ENCODE data around the gene RIT2.

The RIT2 gene

GRCh38 chr18:42746794-42747193, 368.7 kb downstream of the RIT2 start:
- TF ChIP-seq TCF12 (IDR thresholded peaks at IDR 0.05; ENCODE audit: low read depth) (no peak), TEAD4 (IDR thresholded peaks at IDR 0.05) (no peak), EP300 (IDR thresholded peaks at IDR 0.05; ENCODE audit: borderline replicate concordance) (no peak), CREB1 (IDR thresholded peaks at IDR 0.05; ENCODE audit: low read depth) (no peak), FOXM1 (IDR thresholded peaks at IDR 0.05; ENCODE audit: borderline replicate concordance, low read depth) (no peak), REST (IDR thresholded peaks at IDR 0.05; ENCODE audit: low read depth) (no peak), RAD21 (IDR thresholded peaks at IDR 0.05; ENCODE audit: low read depth) (no peak), MAX (IDR thresholded peaks at IDR 0.05) (no peak), CEBPB (IDR thresholded peaks at IDR 0.05) (no peak), YY1 (IDR thresholded peaks at IDR 0.05; ENCODE audit: low read depth) (no peak), ZBTB7A (IDR thresholded peaks at IDR 0.05; ENCODE audit: low read depth) (no peak), TAF1 (IDR thresholded peaks at IDR 0.05; ENCODE audit: low read depth) (no peak), EGR1 (IDR thresholded peaks at IDR 0.05) (no peak)
- TF ChIP-seq, protein P1, sequence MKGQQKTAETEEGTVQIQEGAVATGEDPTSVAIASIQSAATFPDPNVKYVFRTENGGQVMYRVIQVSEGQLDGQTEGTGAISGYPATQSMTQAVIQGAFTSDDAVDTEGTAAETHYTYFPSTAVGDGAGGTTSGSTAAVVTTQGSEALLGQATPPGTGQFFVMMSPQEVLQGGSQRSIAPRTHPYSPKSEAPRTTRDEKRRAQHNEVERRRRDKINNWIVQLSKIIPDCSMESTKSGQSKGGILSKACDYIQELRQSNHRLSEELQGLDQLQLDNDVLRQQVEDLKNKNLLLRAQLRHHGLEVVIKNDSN (IDR thresholded peaks at IDR 0.05), result no peak

GRCh38 chr18:42745931-42746330, 369.6 kb downstream of the RIT2 start:
- TF ChIP-seq ZBTB7A (IDR thresholded peaks at IDR 0.05; ENCODE audit: low read depth) (no peak), NFIC (IDR thresholded peaks at IDR 0.05) (no peak), EP300 (IDR thresholded peaks at IDR 0.05; ENCODE audit: borderline replicate concordance) (no peak), CEBPB (IDR thresholded peaks at IDR 0.05) (no peak), TEAD4 (IDR thresholded peaks at IDR 0.05) (no peak), REST (IDR thresholded peaks at IDR 0.05; ENCODE audit: low read depth) (no peak), TCF12 (IDR thresholded peaks at IDR 0.05; ENCODE audit: low read depth) (no peak)
- TF ChIP-seq, protein P1 (IDR thresholded peaks at IDR 0.05), result no peak

- TF ChIP-seq EGR1 (IDR thresholded peaks at IDR 0.05) (no peak), TAF1 (IDR thresholded peaks at IDR 0.05; ENCODE audit: low read depth) (no peak), MAX (IDR thresholded peaks at IDR 0.05) (no peak), NFIC (IDR thresholded peaks at IDR 0.05) (no peak), EP300 (IDR thresholded peaks at IDR 0.05; ENCODE audit: borderline replicate concordance) (no peak), TCF12 (IDR thresholded peaks at IDR 0.05; ENCODE audit: low read depth) (no peak), TEAD4 (IDR thresholded peaks at IDR 0.05) (no peak), RAD21 (IDR thresholded peaks at IDR 0.05; ENCODE audit: low read depth) (no peak), YY1 (IDR thresholded peaks at IDR 0.05; ENCODE audit: low read depth) (no peak), CEBPB (IDR thresholded peaks at IDR 0.05) (no peak), FOXM1 (IDR thresholded peaks at IDR 0.05; ENCODE audit: borderline replicate concordance, low read depth) (no peak), CREB1 (IDR thresholded peaks at IDR 0.05; ENCODE audit: low read depth) (no peak), ZBTB7A (IDR thresholded peaks at IDR 0.05; ENCODE audit: low read depth) (no peak), REST (IDR thresholded peaks at IDR 0.05; ENCODE audit: low read depth) (no peak)
- TF ChIP-seq, protein P1 (IDR thresholded peaks at IDR 0.05), result no peak
Measured at GRCh38 chr18:42745171-42745570, 370.3 kb downstream of the RIT2 start.

DNA sequence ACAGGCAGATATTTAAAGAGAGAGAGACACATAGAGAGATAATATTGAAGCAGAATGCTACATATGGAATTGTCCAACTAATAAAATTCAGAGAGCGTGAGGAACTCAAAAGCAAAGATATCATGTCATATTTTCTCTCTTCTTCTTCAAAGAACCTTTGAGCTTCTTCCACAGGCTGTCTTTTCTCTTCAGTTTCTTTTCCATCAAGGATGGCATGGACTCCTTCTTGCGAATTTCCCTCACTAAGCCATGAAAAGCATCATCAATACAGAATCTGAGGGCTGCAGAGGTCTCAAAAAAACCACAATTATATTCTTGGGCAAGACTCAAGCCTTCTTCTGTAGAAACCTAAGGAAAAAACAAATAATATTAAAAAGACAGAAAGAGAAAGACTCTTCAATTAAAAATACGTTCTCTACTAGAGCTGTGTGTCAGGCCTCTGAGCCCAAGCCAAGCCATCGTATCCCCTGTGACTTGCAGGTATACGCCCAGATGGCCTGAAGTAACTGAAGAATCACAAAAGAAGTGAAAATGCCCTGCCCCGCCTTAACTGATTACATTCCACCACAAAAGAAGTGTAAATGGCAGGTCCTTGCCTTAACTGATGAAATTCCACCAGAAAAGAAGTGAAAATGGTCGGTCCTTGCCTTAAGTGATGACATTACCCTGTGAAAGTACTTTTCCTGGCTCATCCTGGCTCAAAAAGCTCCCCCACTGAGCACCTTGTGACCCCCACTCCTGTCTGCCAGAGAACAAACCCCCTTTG, 371.9 kb downstream of the RIT2 start:
- TF ChIP-seq TCF12 (IDR thresholded peaks at IDR 0.05; ENCODE audit: low read depth), result no peak
- no peak for TF ChIP-seq RAD21 (IDR thresholded peaks at IDR 0.05; ENCODE audit: low read depth)
- no peak for TF ChIP-seq NFIC (IDR thresholded peaks at IDR 0.05)
- no peak for TF ChIP-seq MAX (IDR thresholded peaks at IDR 0.05)
- TF ChIP-seq TEAD4 (IDR thresholded peaks at IDR 0.05), result no peak
- TF ChIP-seq REST (IDR thresholded peaks at IDR 0.05; ENCODE audit: low read depth), result no peak
- TF ChIP-seq CREB1 (IDR thresholded peaks at IDR 0.05; ENCODE audit: low read depth), result no peak
- no peak for TF ChIP-seq TAF1 (IDR thresholded peaks at IDR 0.05; ENCODE audit: low read depth)
- TF ChIP-seq YY1 (IDR thresholded peaks at IDR 0.05; ENCODE audit: low read depth), result no peak
- TF ChIP-seq ZBTB7A (IDR thresholded peaks at IDR 0.05; ENCODE audit: low read depth), result no peak
- no peak for TF ChIP-seq FOXM1 (IDR thresholded peaks at IDR 0.05; ENCODE audit: borderline replicate concordance, low read depth)
